Uterus (tissue), 2 donors: ENCODE results near the gene SFXN3.

Source experiments
- CTCF ChIP-seq, 4 experiments: fragments of 200-600 bp in 2 of 4; fragments of 450-650 bp in 2 of 4; sonication (generic) in 2 of 4; IDR thresholded peaks; one replicate each; pipeline ENCODE4 v1.5.1; 2016 to 2019; ENCODE audit warnings: antibody characterized with exemption in 4 of 4, mild to moderate bottlenecking in 2 of 4, moderate library complexity in 1 of 4
- POLR2A ChIP-seq, 2 donors: fragments of 450-650 bp; IDR thresholded peaks; one replicate each; pipeline ENCODE4 v1.6.1; 2016; ENCODE audit warnings: antibody characterized with exemption in 2 of 2, mild to moderate bottlenecking in 1 of 2, moderate library complexity in 1 of 2

- TF ChIP-seq CTCF (IDR thresholded peaks at IDR 0.05) (no peak), POLR2A (IDR thresholded peaks at IDR 0.05) (no peak)
Measured at GRCh38 chr10:101040851-101041250, 9.8 kb downstream of the SFXN3 start.
